ENCODE results near the gene VPS13D. TPM values are rescaled to one million over a fixed set of nuclear protein-coding genes. Genes with fewer than 3 reads are reported as not detected.

The VPS13D gene
- polyA plus RNA-seq, 3 donors, result 3.6 to 20.2 (median 5.1) TPM

- Histone ChIP-seq H4K20me1 (ENCODE audit: insufficient read depth, low read length) (no peaks in the 10 kb centered on the region), H3K27ac (ENCODE audit: low read depth in 1 of 2, low read length in 2 of 2) (no peak overlapping the region), H2AFZ (ENCODE audit: insufficient read depth, low read depth, low read length, poor library complexity, severe bottlenecking) (no peak overlapping the region), H3K9ac (ENCODE audit: insufficient read depth, low read length, poor library complexity, severe bottlenecking) (no peak overlapping the region), H3K4me3 (replicated peaks in 1 of 3; ENCODE audit: low read depth in 2 of 3, low read length in 3 of 3) (no peak overlapping the region), H3K79me2 (ENCODE audit: insufficient read depth, low read length) (no peaks in the 10 kb centered on the region), H3K4me2 (replicated peaks; ENCODE audit: extremely low read depth, low read length, poor library complexity, severe bottlenecking) (no peak overlapping the region), H3K36me3 (replicated peaks in 1 of 2; ENCODE audit: control insufficient read depth in 1 of 2, insufficient read depth in 2 of 2, low read length in 2 of 2) (no peaks in the 10 kb centered on the region), H3K27me3 (ENCODE audit: control insufficient read depth in 2 of 2, insufficient read depth in 2 of 2, low read length in 2 of 2) (peaks cover 0 to 3% of the 10 kb centered on the region in 2 donors), H3K4me1 (ENCODE audit: control insufficient read depth in 1 of 2, insufficient read depth in 2 of 2, low read length in 2 of 2) (no peaks in the 10 kb centered on the region), H3K9me3 (replicated peaks in 1 of 2; ENCODE audit: control insufficient read depth in 1 of 2, insufficient read depth in 1 of 2, low read length in 2 of 2) (peaks cover 0 to 4% of the 10 kb centered on the region in 2 donors)
- H3K9me3 Mint-ChIP-seq, result peaks cover 0 to 12% (median 9%) of the 10 kb centered on the region in 7 donors
- no peak for DNase-seq
- H3K27ac Mint-ChIP-seq, result no peak overlapping the region
- peaks cover 2 to 4% of the 10 kb centered on the region in 2 donors for H3K36me3 Mint-ChIP-seq
- H3K4me3 Mint-ChIP-seq, result no peak overlapping the region
- TF ChIP-seq CTCF (IDR thresholded peaks at IDR 0.05), result no peak
- intact Hi-C loops (cut with micrococcal nuclease), result no loop called here
- no peaks in the 10 kb centered on the region for H3K4me1 Mint-ChIP-seq
- peaks cover 3 to 8% (median 4%) of the 10 kb centered on the region in 3 donors for H3K27me3 Mint-ChIP-seq (ENCODE audit: low read depth in 3 of 3)
- no CpG with 5 or more reads among the region's 1 CpG for WGBS (ENCODE audit: insufficient coverage)
These were observed 306.3 kb downstream of the VPS13D start for GRCh38 chr1:12536023-12536639.

- peaks cover 0 to 4% of the 10 kb centered on the region in 2 donors for H3K9me3 ChIP-seq (replicated peaks in 1 of 2; ENCODE audit: control insufficient read depth in 1 of 2, insufficient read depth in 1 of 2, low read length in 2 of 2)
- Mint-ChIP-seq H3K27me3 (ENCODE audit: low read depth in 3 of 3) (peaks cover 3 to 13% (median 7%) of the 10 kb centered on the region in 3 donors), H3K4me1 (no peaks in the 10 kb centered on the region), H3K9me3 (peaks cover 0 to 12% (median 9%) of the 10 kb centered on the region in 7 donors), H3K4me3 (no peak overlapping the region), H3K27ac (no peak overlapping the region), H3K36me3 (peaks cover 0 to 4% of the 10 kb centered on the region in 2 donors)
- H3K27me3 ChIP-seq (ENCODE audit: control insufficient read depth in 2 of 2, insufficient read depth in 2 of 2, low read length in 2 of 2), result peaks cover 0 to 3% of the 10 kb centered on the region in 2 donors
- 90% methylated on average over 2 of the region's 4 CpGs for WGBS (ENCODE audit: insufficient coverage)
- H4K20me1 ChIP-seq (ENCODE audit: insufficient read depth, low read length), result no peaks in the 10 kb centered on the region
- H2AFZ ChIP-seq (ENCODE audit: insufficient read depth, low read depth, low read length, poor library complexity, severe bottlenecking), result no peak overlapping the region
- no peak overlapping the region for H3K27ac ChIP-seq (ENCODE audit: low read depth in 1 of 2, low read length in 2 of 2)
- H3K4me3 ChIP-seq (replicated peaks in 1 of 3; ENCODE audit: low read depth in 2 of 3, low read length in 3 of 3), result no peak overlapping the region
- no peaks in the 10 kb centered on the region for H3K36me3 ChIP-seq (replicated peaks in 1 of 2; ENCODE audit: control insufficient read depth in 1 of 2, insufficient read depth in 2 of 2, low read length in 2 of 2)
- no peak overlapping the region for H3K9ac ChIP-seq (ENCODE audit: insufficient read depth, low read length, poor library complexity, severe bottlenecking)
- no peaks in the 10 kb centered on the region for H3K4me1 ChIP-seq (ENCODE audit: control insufficient read depth in 1 of 2, insufficient read depth in 2 of 2, low read length in 2 of 2)
- intact Hi-C loops (cut with micrococcal nuclease), result no loop called here
- DNase-seq, result no peak
- TF ChIP-seq CTCF (IDR thresholded peaks at IDR 0.05), result no peak
- no peaks in the 10 kb centered on the region for H3K79me2 ChIP-seq (ENCODE audit: insufficient read depth, low read length)
- H3K4me2 ChIP-seq (replicated peaks; ENCODE audit: extremely low read depth, low read length, poor library complexity, severe bottlenecking), result no peak overlapping the region
These were observed 307.5 kb downstream of the VPS13D start for GRCh38 chr1:12537294-12537693.

Data from CD14-positive monocyte (primary cell).